ENCODE results near the gene DNMT3A. TPM values are rescaled to one million over a fixed set of nuclear protein-coding genes. Genes with fewer than 3 reads are reported as not detected.

DNMT3A gene
- total RNA-seq, 1 experiment from 2014 or later, result 215 TPM

DNA sequence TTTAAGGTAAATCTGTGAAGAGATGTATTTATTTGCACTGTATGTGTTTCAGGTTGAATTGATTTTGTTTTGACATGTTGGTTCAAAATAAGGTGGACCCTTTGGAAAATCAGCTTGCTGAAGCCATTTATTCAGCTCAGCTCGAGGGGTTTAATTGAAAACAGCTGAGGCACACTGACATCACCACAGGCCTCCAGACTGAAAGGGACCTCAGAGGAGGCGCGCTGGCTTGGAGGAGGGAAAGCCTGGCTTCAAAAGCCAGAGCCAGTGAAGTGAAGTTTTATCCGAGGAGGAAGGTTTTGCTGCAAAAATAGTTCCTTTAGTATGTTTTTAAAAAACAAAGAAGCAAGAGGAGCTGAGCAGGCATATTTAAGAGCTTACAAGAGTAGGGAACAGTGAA is 26.9 kb upstream of the DNMT3A start:
- H3K27ac Mint-ChIP-seq, result no peak overlapping the region
- H3K36me3 Mint-ChIP-seq (ENCODE audit: insufficient read depth in 1 of 3, low read depth in 3 of 3), result no peaks in the 10 kb centered on the region
- H2BK20ac ChIP-seq (ENCODE audit: low read depth, low read length, poor library complexity, severe bottlenecking), result no peak overlapping the region

More for the DNA sequence above, 26.9 kb upstream of the DNMT3A start:
- DNase-seq, result no peak
- no peak overlapping the region for H2BK12ac ChIP-seq (ENCODE audit: insufficient read length, low read depth, low read length)
- H4K5ac ChIP-seq (ENCODE audit: insufficient read length, low read depth, low read length), result no peak overlapping the region
- TF ChIP-seq CTCF (conservative IDR thresholded peaks at IDR 0.05), result no peak
- no CpG with 5 or more reads among the region's 4 CpGs for WGBS (ENCODE audit: extremely low coverage, insufficient read length, low lambda C conversion rate)
- H2BK5ac ChIP-seq (ENCODE audit: insufficient read length, low read length), result no peak overlapping the region
- no peak overlapping the region for H3K23ac ChIP-seq (ENCODE audit: insufficient read length, low read depth, low read length)
- H3K79me2 ChIP-seq (ENCODE audit: insufficient read depth, low read length), result no peaks in the 10 kb centered on the region
- H3K27ac ChIP-seq (ENCODE audit: insufficient read length, low read depth, low read length), result no peak overlapping the region
- H3K23me2 ChIP-seq (ENCODE audit: insufficient read length, low read depth, low read length, poor library complexity, severe bottlenecking), result no peaks in the 10 kb centered on the region
- H2AK5ac ChIP-seq (ENCODE audit: insufficient read length, low read length), result no peak overlapping the region
- H3K4me1 ChIP-seq (ENCODE audit: insufficient read depth, low read length), result no peaks in the 10 kb centered on the region
- H3K4me2 ChIP-seq (ENCODE audit: insufficient read depth, insufficient read length, low read length), result no peak overlapping the region
- no peak overlapping the region for H2BK120ac ChIP-seq (ENCODE audit: low read depth, low read length, poor library complexity, severe bottlenecking)
- H3K56ac ChIP-seq (ENCODE audit: insufficient read length, low read depth, low read length), result no peak overlapping the region
- no peaks in the 10 kb centered on the region for H4K20me1 ChIP-seq (ENCODE audit: control insufficient read depth, insufficient read depth, insufficient read length)
- H3T11ph ChIP-seq (ENCODE audit: low read length), result no peak overlapping the region
- peaks cover 2% of the 10 kb centered on the region; the same call in 1 of the 2 replicates for H3K27me3 ChIP-seq (ENCODE audit: insufficient read depth, low read length)
- Mint-ChIP-seq H3K9me3 (no peaks in the 10 kb centered on the region), H3K4me1 (peaks cover 17 to 29% of the 10 kb centered on the region in 2 experiments), H3K27me3 (ENCODE audit: low read depth) (peaks cover 43% of the 10 kb centered on the region), H3K4me3 (no peak overlapping the region)
- H3K9me3 ChIP-seq (ENCODE audit: control insufficient read depth, low read depth, low read length), result no peaks in the 10 kb centered on the region
- H3K18ac ChIP-seq (ENCODE audit: insufficient read length, low read depth, low read length), result no peak overlapping the region
- no peak overlapping the region for H4K8ac ChIP-seq (replicated peaks; ENCODE audit: insufficient read length, low read depth, low read length)
- no peak overlapping the region for H3K9ac ChIP-seq (ENCODE audit: extremely low read depth, insufficient read length, low read length)
- H3K79me1 ChIP-seq (ENCODE audit: insufficient read depth, low read depth, low read length, poor library complexity, severe bottlenecking), result no peaks in the 10 kb centered on the region
- H4K91ac ChIP-seq (ENCODE audit: insufficient read length, low read depth, low read length), result no peak overlapping the region
- no peak overlapping the region for H2BK15ac ChIP-seq (ENCODE audit: low read depth, low read length)
- H3K4ac ChIP-seq (ENCODE audit: low read depth, low read length), result no peak overlapping the region
- no peak overlapping the region for H3K14ac ChIP-seq (ENCODE audit: insufficient read depth, low read length)
- no peak overlapping the region for H2AFZ ChIP-seq (ENCODE audit: low read length)

Data from H9 (cell line).